GM18907 (cell line): ENCODE measurements around the gene CREG1.

Source experiments
- ATAC-seq: cut with Tn5 transposase; IDR thresholded peaks from one replicate; pipeline ENCODE4 v1.9.1; 2021; ENCODE audit warnings: mild to moderate bottlenecking, moderate library complexity; ENCODE audit not compliant: unreplicated experiment

CREG1 gene

GRCh38 chr1:167509587-167509986, 44.0 kb downstream of the CREG1 start:
- no peak for ATAC-seq

DNA sequence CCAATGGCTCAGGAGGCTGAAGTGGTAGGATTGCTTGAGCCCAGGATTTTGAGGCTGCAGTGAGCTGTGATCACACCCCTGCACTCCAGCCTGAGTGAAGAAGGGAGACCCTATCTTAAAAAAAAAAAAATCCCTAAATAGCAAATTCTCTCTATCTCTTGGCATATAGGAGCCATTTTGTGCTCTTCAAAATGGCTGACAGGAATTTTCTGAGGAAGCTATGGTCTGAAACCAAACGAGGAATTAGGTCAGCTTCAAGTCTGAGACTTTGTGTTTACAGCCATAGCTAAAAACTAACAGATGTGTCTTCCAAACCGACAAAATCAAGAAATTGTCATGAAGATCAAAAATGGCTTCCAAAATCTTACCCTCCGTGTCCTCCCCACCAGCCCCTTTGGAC, 45.8 kb downstream of the CREG1 start:
- no peak for ATAC-seq

DNA sequence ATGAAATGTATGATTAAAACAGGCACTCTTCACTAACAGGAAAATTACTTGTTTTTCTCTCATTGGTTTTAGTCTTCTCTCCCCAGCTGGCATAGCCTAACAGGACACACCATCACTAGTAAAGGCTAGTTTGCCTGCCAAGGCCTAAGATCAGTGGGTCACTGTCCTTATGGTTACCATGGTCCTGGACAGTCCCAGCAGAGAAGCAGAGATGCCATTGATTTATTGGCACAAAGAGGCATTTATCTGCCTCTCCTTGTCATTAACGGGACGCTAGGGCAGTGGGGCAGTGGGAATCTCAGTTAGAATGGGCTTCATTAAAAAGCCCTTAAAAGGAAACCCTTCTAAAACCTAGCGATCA, 49.1 kb downstream of the CREG1 start:
- no peak for ATAC-seq

GRCh38 chr1:167503626-167504466, 49.7 kb downstream of the CREG1 start:
- no peak for ATAC-seq

DNA sequence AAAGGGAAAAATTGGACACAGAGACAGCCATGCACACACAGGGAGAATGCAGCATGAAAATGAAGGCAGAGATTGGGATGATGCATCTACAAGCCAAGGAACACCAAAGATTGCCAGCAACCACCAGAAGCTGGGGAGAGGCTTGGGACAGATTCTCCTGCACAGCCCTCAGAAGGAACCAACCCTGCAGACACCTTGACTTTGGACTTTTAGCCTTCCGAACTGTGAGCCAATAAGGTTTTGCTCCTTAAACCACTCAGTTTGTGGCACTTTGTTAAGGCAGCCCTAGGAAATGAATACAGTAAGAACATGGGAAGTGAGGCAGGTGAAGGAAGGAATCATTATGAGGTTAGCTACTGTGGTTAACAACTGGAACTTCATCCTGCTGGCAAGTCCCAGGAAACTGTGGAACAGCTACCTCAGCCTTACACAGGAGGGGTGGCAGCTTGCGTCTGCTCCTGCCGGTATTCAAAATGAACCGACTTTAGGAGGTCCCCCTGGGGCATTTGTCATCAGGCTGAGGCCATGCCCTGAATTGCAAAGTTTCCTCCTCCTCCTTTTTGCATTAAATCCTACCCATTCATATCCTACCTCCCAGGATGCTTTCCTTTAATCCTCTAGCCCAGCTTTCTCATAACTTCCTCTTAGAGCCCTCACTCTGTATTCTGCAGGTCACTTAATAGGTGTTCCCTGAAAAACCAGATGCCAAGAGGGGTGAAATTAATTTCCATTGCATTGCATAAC, 50.7 kb downstream of the CREG1 start:
- ATAC-seq, result no peak

GRCh38 chr1:167502192-167502551, 51.4 kb downstream of the CREG1 start:
- ATAC-seq, result no peak

DNA sequence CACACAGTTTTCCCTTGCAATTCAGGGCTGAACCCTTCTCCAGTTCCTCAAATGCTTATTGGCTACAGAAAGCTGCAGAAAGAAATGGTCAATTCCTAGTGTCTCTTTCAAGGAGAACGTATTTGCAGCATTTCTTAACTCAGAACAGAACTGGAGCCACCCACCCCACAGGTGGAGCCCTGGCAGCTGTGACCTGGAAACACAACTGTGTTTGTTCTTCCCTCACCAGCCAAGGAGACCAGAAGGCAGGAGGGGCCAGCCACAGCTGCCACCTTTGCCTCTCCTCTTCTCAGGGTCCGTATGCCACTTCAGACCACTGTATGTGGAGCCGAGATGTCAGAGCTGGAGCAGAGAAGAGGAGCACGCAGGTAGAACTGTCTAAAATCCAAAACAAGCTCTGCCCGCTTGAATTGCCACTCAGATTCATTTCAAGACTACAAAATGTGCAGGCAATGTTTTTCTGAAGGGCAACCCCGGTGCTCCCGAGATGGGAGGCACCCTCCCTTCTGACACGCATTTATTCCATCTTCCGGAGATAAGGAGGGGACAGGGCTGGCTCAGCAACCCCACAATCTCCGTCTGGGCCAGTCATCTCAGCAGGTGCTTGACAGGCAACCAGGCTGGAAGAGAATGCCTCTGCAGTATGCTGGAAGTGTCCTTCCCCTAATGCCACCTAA, 51.9 kb downstream of the CREG1 start:
- no peak for ATAC-seq

DNA sequence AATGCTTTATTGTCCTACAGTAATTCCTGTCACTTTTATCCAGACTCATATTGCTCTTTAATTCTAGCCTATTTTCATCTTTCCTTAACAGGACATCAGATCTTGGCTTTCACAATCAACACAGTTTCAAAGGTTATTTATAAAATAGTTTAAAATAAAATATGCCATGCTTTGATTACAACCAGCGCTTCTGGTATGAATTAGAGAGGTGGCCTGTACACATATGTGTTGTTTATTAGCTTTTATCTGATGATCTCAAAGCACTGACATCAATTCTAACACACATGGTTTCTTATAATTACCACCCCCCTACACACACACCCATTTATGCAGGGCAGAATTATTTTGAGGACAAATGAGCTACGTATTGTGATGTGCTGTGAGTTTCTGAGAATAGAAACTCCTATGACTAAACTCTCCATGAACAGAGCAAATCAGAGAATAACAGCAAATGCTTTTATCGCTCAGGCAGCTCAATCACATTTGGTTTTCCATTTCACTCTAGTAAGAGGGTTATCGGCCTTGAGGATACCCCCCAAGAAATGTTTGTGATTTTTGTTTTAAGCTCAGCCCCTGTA, 53.2 kb downstream of the CREG1 start:
- ATAC-seq, result no peak

GRCh38 chr1:167499664-167500101, 53.9 kb downstream of the CREG1 start:
- ATAC-seq, result peak; percentile 96

- ATAC-seq, result no peak
Measured at GRCh38 chr1:167499106-167499505, 54.5 kb downstream of the CREG1 start.

DNA sequence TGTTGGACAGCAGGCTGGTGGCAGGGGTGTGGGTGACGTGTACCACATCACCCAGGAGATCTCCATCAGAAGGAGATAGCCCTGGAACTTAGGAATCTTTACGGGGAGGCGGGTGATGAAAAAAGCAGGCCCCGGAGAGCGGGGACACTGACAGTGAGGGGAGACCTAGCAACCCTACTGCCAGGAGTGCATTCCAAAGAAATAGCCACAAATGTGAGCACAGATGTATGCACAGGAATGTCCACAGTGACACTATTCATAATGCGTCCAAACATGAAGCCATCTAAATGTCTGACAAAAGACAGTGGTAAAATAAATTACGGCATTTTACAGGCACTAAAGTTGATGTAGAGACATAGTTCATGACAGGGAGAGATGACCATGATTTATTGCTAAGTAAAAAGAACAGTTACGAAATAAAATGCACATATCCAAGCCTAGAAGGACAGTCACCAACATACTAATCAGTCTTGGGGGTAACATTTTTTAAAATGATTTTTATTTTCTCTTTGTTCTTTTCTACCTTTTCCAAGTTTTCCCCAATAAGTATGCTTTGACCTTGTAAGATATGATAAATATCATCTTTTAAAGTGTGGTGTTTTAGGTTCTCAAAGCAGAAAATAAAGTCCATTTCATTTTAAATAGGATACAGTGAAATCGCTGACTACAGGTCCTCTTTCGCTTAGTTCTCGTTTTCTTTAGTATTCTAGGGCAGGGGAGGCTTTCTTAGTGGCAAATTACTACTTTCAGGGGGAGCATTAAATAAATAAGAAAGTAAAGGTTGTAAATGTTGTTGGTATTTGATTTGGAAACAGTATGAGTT, 56.6 kb downstream of the CREG1 start:
- no peak for ATAC-seq

DNA sequence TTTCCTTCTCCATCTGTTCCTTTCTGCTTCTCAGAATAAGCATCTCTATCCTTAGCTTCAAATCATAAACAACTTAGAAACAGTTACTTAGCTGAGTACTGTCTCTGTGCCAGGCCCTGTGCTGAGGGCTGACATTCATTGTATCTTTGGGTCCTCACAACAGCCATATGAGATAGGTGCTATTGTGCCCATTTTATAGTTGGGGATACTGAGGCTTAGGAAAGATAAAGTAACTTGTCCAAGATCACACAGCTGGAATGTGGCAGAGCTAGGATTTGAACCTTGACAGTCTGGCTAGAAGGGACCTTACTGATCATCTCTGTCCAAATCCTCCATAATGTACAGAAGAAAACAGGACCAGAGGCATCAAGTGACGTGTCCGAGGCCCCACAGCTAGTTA, 60.2 kb downstream of the CREG1 start:
- no peak for ATAC-seq

DNA sequence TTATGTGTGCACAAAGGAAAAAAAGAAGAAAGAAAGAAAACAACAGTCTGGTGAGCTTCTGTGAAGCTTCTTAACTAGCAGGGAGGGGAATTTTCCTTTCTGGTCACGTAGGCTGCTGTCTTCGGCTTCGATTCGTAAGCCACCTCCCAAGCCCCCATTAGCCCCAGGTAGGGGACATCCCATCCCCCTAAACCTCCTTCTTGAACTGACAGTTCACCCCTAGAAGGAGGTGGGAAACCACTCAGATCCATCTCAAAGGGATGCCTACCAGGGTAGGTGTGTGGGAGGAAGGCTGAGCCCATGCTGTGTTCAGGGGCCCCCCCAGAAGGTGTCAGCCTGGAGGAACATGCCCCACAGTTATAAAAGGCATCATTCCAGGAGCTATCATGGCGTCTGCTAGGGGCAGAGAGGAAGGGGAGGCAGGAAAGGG, 61.1 kb downstream of the CREG1 start:
- ATAC-seq, result no peak

- no peak for ATAC-seq
Measured at GRCh38 chr1:167491586-167492461, 61.7 kb downstream of the CREG1 start.
